Stimulated activated CD8-positive, alpha-beta memory T cell treated with anti-CD3 and anti-CD28 coated beads, Interleukin-7, amount 100 ng/mL, for 24 hours (primary cell): Measurements from ENCODE around the gene RUNX2.
A peak's percentile ranks its signal among the peaks of the same experiment; 100 is the strongest.

Experiments
- DNase-seq: peaks from one replicate; pipeline ENCODE4 v3.0.0-alpha.2; 2020; ENCODE audit warnings: low read depth

Gene RUNX2

DNA sequence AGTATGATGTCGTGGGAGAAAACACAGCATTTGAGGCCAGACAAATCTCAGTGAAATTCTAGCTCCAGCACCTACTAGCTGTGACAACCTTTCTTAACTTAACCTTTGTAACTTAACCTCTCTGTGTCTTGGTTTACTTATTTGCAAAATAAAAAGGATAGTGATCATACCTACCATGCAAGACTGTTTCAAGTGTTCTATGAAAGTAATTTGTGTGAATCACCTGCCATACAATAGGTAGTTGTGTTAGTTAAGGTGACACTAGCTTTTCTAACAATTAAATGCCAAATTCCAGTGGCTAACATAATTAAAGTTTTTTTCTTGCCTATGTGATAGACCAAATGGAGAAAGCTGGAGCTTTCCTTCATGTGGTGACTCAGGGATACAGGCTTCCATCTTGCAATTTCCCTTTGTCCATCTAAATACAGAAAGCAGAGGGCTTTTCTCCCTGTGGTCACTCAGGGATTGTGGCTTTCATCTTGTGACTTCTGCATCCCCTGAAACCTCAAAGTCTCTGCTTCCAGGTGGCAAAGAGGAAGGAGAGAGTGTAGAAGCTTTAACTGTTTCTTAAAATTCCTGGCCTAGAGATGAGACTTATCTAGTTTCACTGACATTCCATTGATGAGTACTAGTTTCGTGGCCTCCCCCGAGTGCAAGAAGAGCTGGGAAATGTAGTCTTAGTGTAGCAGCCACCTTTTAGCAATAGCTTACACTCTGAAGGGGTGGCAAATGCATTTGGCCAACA is 376.1 kb downstream of the RUNX2 start:
- no peak for DNase-seq

DNA sequence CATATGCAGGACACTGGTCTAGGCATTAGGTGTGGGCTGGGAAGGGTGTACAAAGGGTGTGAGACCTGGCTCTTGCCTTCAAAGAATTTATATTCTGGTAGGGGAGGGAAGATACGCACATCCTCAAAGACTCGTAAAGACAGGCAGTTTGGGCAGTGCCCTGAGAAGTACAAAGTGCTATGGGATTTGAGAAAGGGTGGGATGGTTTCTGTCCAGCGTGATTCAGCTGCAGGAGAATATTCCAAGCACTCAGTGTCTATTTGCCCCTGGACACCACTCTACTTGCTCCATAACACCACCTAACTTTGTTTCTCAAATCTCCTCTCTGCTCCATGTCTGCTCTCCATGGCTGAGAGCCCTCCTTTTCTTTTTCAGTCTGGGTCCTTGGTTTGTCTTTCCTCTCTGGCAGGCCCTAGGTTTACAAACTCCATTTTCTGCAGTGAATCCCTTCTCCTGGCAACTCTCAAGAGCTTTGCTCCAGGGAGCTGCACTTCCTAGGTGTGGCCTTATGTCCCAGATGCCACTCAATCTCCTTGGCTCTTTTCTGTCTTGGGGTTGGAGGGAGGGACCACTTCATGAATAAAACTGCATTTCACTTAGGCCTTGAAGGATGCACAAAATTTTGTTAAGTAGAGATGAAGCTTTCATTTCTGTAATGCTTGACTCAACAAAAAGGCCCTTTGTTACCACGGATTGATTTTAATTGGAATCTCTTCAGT is 377.2 kb downstream of the RUNX2 start:
- DNase-seq = no peak

DNA sequence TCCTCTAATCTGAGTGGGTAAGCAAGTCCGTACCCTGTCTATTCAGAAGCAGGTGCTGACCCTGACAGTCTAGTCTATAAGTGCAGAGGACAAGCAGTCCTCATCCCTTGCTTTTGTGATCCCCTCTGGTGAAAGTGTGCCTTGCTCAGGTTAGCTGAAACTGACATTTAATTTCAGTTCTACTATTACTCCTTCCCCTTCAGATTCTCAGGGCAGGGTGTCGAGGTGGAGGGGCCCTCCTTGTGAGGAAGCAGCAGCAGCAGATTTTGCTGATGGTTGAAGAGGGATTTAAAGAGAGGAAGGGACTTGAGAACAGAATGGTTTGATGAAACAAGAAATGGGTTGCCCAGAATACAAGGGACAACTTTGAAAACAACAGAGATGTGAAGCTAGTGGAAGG is 378.2 kb downstream of the RUNX2 start:
- no peak for DNase-seq

DNA sequence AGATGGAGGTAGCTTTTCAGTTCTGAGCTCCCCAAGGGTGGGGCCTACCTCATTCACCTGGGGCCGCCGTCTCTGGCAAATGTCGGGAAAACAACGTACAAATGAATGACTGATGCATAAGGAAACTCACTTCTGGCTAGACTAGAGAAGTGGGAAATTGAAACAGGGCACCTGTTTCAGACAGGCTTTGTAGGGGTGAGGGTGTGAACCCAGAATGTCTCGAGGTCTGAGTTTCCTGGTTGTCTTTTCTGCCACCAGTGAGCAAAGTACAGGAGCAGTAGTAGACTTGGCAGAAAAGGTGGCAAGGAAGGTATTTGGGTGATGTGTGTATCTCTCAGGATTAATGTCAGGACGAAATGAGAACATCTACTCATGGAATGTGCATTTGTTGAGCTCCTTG is 379.0 kb downstream of the RUNX2 start:
- DNase-seq = no peak

DNA sequence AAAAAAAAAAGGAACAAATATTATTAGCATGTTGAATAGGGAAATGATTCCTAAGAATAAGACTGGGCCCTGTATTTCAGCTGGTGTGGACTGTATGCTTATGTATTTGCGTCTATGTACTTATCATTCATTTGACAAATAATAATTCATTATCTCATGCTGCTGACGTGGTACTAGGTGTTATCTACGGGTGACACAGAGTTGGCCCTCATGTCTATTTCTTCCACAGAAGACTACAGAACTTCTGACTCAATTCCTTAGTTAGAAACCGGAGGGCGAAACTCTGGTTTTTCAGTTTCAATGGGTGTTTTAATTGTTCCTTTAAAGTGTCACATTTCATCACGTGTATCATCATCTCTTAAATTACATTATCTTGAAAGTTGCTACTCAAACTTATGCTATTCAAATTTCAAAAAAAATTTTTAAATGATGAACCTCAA is 381.7 kb downstream of the RUNX2 start:
- DNase-seq = no peak

DNA sequence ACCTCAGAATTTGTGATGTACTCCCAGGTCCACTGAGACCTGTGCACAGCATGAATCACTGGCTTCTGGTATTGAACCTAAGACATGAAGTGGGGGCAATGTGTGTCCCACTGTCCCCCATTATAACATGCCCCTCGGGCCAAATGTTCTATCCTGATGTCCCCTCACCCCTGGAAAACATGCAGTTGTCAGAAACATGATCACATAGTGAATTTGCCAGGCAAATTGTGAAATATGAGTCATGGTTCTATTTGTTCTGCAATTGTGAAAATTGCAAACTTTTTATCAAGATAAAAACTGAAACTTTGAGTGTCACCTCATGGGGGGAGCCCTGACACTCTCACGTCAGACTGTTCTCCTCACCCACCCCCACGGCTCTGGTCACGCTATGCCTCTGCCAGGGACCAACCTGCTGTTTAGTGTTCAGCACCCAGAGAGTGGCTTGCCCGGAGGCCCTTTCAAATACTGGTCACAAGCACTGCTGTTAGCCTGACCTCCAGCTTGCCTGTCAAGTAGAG is 382.2 kb downstream of the RUNX2 start:
- DNase-seq = peak; percentile 75

DNA sequence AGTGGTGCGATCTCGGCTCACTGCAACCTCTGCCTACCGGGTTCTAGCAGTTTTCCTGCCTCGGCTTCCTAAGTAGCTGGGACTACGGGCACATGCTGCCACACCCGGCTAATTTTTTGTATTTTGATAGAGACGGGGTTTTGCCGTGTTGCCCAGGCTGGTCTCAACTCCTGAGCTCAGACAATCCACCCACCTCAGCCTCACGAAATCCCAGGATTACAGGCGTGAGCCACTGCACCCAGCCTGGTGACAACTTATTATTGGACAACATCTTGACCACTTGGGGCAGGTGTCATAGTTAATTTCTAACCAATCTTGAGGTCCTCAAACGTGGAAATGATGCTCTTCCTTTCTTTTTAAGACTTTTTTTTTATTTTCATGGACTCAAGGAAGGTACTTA is 383.9 kb downstream of the RUNX2 start:
- no peak for DNase-seq

DNA sequence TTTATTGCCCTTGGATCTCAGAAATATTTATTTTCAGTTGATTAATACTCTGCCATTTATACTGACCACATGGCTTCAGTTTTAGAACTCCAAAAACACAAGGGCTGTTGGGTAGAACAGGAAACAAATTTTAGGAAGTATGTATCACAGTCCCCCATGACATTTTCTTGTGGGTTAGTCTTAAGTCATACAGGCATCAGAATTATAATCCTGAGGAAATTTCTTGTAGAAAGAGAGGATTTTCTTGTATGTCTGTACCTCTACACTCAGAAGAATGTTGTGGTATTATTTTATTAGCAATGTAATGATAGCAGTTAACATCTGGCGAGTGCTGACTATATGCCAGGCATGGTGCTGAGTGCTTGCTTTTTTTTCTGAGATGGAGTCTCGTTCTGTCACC is 384.7 kb downstream of the RUNX2 start:
- no peak for DNase-seq
